ENCODE measurements around the gene CDC42EP2.

Gene CDC42EP2, protein sequence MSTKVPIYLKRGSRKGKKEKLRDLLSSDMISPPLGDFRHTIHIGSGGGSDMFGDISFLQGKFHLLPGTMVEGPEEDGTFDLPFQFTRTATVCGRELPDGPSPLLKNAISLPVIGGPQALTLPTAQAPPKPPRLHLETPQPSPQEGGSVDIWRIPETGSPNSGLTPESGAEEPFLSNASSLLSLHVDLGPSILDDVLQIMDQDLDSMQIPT

GRCh38 chr11:65314501-65315203 is at the start of gene CDC42EP2:
CDC42EP2 (plus strand) TSS chr11:65314866; CDS start chr11:65320899, 6,033 bp downstream.
- DNase-seq, result peak; percentile 87

DNA sequence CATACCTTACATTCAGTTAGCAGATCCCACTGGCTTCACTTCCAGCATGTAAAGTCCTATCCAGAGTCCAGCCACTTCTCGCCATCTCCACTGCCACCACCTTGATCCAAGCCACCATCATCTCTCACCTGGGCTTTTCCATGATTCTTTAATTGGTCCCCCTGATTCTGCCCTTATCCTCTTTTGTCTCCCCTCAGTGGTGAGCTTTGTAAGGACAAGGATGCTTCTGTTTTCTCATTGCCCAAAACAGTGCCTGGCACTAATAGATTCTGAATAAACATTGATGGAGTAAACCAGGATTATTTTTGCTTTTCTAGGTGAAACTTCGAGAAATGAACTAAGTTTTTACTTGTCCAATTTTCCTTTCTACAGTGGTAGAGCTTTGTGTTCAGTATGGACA is 48.5 kb upstream of the CDC42EP2 start:
- DNase-seq, result no peak

- DNase-seq, result peak; percentile 49
Observed at GRCh38 chr11:65274735-65275682, 39.7 kb upstream of the CDC42EP2 start.

- DNase-seq, result no peak
Observed at GRCh38 chr11:65275906-65276305, 38.8 kb upstream of the CDC42EP2 start.

DNA sequence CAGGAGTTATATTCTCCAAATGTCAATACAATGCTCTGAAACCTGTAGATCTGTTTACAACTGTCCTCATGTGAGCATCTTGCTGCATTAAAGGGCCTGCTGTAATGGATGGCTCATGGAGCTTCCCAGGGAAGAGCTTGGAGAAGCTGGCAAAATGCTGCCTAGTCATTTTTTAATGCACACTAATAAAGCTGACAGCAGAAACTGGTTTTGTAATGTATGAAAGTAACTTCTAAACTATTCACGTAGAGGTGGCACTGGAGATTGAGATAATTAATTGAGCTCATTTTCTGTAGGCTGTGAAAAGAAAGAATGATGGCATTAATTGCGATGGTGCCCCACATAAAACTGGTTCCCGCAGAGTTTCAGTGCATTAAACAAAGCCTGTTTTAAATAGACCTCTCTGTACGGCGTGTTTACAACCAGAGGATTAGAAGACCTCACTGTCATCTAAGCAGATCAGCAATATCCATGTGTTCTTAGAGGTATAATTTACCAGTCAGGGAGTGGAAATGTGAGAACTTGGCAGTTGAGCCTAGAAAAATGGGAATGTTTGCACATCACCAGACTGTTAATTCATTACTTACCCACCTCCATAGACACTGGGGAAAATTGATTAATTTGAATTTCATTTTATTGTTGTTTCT is 36.9 kb upstream of the CDC42EP2 start:
- no peak for DNase-seq

- DNase-seq, result no peak
Observed at GRCh38 chr11:65278356-65278755, 36.3 kb upstream of the CDC42EP2 start.

DNA sequence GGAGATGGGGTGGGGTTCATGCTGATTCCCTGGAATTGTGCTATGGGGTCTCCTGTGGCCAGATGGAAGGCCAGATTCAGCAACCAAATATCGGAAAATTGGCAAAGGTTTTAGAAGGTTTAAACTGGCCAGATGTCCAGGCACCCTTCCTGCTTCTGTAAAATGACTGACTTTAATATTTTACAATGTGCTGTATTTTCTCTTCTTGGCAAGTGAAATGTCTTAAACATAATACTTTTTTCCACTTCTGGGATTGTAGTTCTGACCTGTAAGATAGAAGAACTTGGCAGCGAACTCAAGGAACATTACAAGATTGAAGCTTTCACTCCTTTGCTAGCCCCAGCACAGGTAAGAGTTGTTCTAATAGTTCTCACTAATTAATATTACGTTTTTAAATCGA is 35.4 kb upstream of the CDC42EP2 start:
- DNase-seq, result no peak

DNA sequence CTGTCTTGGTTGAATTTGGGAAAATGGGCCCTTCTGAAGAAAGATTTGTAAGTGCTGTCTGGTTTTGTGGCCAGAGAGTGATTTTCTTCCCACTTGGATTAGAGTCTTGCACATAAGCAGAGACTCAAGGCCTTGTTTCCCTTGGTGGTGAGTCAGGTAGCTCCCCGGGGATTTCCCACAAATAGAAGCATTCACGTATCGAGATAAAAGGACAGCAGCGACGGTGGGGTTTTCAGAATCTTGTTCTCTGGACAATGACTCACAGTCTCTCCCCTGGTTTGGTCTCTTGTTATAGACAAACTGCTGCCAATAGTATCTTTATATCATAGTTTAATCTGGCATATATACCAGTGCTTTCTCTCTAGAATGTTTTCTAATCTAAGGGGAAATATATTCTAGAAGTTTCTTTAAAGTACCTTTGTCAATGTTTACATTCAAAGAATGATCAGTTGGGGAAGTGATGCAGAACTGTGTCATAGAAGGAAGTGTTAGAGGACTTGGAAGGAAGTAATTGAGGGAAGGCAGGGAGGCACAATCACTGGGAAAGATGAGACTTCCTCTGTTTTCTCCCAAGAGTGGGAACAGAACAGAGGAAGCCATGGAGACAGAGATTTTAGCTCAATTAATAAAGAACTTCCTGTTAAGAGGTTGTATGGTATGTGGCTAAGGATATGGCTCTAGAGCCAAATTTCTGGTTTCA is 34.8 kb upstream of the CDC42EP2 start:
- peak; percentile 38 for DNase-seq

GRCh38 chr11:65280646-65281045 is 34.0 kb upstream of the CDC42EP2 start:
- no peak for DNase-seq

DNA sequence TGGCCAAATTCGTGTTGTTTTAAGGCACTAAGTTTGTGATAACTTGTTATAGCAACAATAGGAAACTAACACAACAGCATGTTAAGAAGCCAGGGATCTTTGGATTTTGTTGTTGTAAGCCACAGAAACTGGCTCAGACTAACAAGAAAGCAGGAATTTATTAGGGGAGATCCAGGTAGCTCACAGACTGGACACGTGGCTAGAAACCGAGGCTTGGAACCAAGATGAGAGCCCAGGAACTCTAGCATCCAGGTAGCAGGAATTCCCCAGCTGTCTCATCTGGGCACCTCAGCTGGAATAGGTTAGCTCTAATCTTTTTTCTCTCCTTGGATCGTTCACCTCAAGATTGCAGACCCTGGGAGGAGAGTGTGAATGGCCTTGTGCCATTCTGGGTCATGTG is 28.0 kb upstream of the CDC42EP2 start:
- no peak for DNase-seq

DNA sequence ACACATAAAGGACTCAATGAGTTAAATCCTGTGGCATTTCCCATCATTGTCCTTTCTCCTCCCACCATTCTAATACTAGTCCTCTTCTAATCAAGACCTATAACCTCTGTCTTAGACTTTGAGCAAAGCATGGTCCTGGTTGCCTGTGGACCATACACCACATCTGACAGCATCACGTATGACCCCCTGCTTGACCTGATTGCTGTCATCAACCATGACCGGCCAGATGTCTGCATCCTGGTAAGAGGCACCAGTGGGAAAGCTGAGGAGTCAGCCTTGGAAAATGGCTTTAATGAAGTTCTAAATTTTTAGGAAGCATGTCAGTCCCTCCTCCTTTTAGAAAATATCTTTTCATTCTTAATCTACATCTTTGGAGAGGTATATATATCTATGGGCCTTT is 27.1 kb upstream of the CDC42EP2 start:
- DNase-seq, result no peak

- DNase-seq, result no peak
Observed at GRCh38 chr11:65288706-65289536, 25.7 kb upstream of the CDC42EP2 start.

GRCh38 chr11:65290448-65291165 is 24.1 kb upstream of the CDC42EP2 start:
- no peak for DNase-seq

GRCh38 chr11:65291613-65292012 is 23.1 kb upstream of the CDC42EP2 start:
- no peak for DNase-seq

DNA sequence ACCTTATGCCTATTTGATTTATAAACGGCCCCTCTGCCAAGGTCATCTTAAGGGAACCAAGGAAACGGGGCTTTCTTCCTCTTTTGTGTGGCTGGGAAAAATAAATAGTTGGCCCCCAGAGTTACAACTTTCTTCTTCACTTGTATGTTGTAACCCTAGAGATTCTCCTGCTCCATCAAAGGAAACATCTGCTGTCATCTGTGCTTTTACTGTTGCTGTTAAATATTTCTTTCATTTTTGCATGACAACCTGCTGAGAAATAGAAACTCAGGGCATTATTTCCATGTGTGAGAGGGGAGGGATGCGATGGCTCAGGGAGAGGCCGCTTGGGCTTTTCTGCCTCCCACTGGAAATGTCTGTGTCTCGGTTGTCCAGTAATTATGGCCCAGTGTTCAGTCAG is 21.8 kb upstream of the CDC42EP2 start:
- DNase-seq, result no peak

- DNase-seq, result no peak
Observed at GRCh38 chr11:65293909-65294381, 20.7 kb upstream of the CDC42EP2 start.

DNA sequence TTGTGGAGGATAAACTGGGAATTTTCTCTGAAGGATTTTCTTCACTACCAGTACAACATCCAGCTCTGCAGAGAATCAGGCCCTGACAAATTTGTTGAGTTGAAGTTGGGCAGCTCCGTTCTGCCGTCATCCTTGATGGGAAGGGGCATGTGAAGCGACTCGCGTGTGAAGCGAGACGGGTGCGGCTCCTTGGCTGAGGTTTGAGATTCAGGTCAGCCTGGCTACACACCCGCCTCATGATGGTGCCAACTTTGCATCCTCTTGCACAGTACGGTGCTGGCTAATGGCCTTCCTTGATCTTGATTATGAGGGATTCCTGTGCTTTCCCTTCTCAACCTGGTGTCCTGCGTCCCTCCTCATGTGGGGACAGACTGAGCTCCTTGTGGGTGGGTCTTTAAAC is 19.7 kb upstream of the CDC42EP2 start:
- no peak for DNase-seq

DNA sequence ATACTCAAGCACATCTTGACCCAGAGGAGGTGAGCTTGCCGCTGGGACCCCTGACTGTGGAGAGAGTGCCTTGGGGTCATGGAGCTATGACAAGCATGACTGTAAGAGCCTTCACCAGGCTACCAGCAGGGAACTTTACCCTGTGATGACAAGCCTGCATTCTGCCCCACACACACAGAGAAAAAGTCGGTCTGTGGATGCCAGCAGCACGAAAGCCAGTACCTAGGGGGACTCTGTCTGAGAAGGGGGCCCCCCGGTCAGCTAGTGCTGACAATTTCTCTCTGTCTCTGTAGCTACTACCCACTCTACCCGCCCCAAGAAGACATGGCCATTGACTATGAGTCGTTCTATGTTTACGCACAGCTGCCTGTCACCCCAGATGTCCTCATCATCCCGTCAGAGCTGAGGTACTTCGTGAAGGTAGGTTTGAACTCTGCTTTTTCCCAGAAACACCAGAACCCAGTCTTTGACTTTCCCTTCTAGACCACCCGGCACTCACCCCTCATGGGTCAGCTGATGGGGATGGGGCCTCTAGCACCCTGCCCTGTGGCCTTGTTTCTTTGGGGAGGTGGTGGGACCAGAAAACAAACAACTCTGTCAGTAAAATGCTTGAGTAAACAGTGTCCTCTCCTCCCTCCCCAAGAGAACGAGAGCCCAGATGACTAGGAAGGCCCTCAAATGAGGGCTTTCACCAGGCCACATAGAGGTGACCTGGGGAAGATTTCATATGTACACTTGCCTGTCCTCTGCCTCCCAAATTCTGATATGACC is 18.9 kb upstream of the CDC42EP2 start:
- DNase-seq, result no peak

DNA sequence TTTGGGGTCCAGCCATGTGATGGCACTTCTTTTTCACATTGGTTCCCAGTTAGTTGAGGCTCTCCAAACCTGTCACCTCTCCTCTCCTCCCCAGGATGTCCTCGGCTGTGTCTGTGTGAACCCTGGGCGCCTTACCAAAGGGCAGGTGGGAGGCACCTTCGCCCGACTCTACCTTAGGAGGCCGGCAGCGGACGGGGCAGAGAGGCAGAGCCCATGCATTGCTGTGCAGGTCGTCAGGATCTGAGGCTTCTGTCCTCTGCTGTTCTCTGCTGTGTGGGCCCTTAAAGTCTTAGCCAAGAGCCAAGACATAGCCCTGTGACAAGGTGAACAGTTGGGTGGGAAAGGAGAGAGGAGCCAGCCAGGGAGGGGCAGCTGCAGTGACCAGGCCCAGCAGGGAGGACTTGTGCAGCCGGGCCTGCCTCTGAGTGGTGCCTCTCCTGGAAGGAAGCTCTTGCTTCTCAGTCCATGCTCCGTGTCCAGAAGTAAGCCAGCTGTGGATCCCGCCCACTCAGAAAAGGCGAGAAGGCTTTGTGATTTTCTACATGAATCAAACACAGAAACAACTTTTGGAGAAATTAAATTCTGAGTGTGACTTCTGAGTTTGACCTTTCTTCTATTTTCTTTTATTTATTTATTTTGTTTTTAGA is 17.5 kb upstream of the CDC42EP2 start:
- no peak for DNase-seq
